NT2/D1 (cell line): Measurements from ENCODE around the gene COL8A1.
"Not testable (repeated sequence)": the region's sequence is repeated elsewhere in the genome, so short reads cannot be mapped to it uniquely, and the experiment has no call there.

Experiments
- DNase-seq: peaks from one replicate; pipeline ENCODE4 v3.0.0-alpha.2; 2011; ENCODE audit warnings: low read depth, low spot score
- H3K27me3 ChIP-seq: 2 replicates; pipeline ENCODE4 v1.6.0; 2011; ENCODE audit warnings: mild to moderate bottlenecking; ENCODE audit not compliant: insufficient read length, insufficient read depth
- H3K36me3 ChIP-seq: 2 replicates; pipeline ENCODE4 v1.6.1; 2011; ENCODE audit warnings: mild to moderate bottlenecking, low read length, mixed read lengths; ENCODE audit not compliant: insufficient read depth, insufficient read length
- H3K4me1 ChIP-seq: 2 replicates; pipeline ENCODE4 v1.5.1; 2011; ENCODE audit not compliant: insufficient read depth, insufficient read length
- H3K4me3 ChIP-seq: 2 replicates; pipeline ENCODE4 v1.5.1; 2011; ENCODE audit warnings: low read depth; ENCODE audit not compliant: insufficient read length
- H3K9ac ChIP-seq: 2 replicates; pipeline ENCODE4 v1.6.0; 2011; ENCODE audit warnings: low read depth; ENCODE audit not compliant: insufficient read length
- H3K9me3 ChIP-seq: 2 replicates; pipeline ENCODE4 v1.5.1; 2011; ENCODE audit warnings: mild to moderate bottlenecking, low read length; ENCODE audit not compliant: insufficient read depth
- SUZ12 ChIP-seq: IDR thresholded peaks from 2 replicates; pipeline ENCODE4 v1.6.1; 2011; ENCODE audit not compliant: insufficient read length, insufficient read depth; ENCODE audit errors: extremely low read depth
- YY1 ChIP-seq: IDR thresholded peaks from 2 replicates; pipeline ENCODE4 v1.6.1; 2011; ENCODE audit not compliant: insufficient read length, insufficient read depth
- ZNF274 ChIP-seq: IDR thresholded peaks from 2 replicates; pipeline ENCODE4 v1.6.1; 2011; ENCODE audit warnings: mild to moderate bottlenecking, low read depth, low read length

The COL8A1 gene

GRCh38 chr3:99833617-99834205, 195.3 kb downstream of the COL8A1 start:
- H3K36me3 ChIP-seq: no peaks in the 10 kb centered on the region
- H3K4me1 ChIP-seq: no peaks in the 10 kb centered on the region
- no peaks in the 10 kb centered on the region for H3K9me3 ChIP-seq
- H3K27me3 ChIP-seq: no peaks in the 10 kb centered on the region
- no peak overlapping the region for H3K4me3 ChIP-seq
- H3K9ac ChIP-seq: no peak overlapping the region
- TF ChIP-seq ZNF274: no peak
- TF ChIP-seq SUZ12: no peak
- TF ChIP-seq YY1: no peak
- no peak for DNase-seq

GRCh38 chr3:99834211-99834957, 196.0 kb downstream of the COL8A1 start:
- Histone ChIP-seq H3K4me1 (no peaks in the 10 kb centered on the region), H3K27me3 (no peaks in the 10 kb centered on the region), H3K9ac (no peak overlapping the region), H3K9me3 (no peaks in the 10 kb centered on the region), H3K4me3 (no peak overlapping the region), H3K36me3 (no peaks in the 10 kb centered on the region)
- TF ChIP-seq ZNF274: no peak
- TF ChIP-seq YY1: no peak
- no peak for TF ChIP-seq SUZ12
- no peak for DNase-seq

- TF ChIP-seq ZNF274 (no peak), YY1 (no peak), SUZ12 (no peak)
- no peak overlapping the region for H3K9ac ChIP-seq
These were observed 198.3 kb downstream of the COL8A1 start for GRCh38 chr3:99836681-99837080.

GRCh38 chr3:99837715-99838114, 199.3 kb downstream of the COL8A1 start:
- Histone ChIP-seq H3K36me3 (no peaks in the 10 kb centered on the region), H3K9ac (no peak overlapping the region), H3K27me3 (no peaks in the 10 kb centered on the region), H3K9me3 (no peaks in the 10 kb centered on the region), H3K4me3 (no peak overlapping the region), H3K4me1 (no peaks in the 10 kb centered on the region)
- no peak for DNase-seq
- TF ChIP-seq SUZ12: no peak

More at GRCh38 chr3:99836681-99837080, 198.3 kb downstream of the COL8A1 start:
- Histone ChIP-seq H3K9me3 (no peaks in the 10 kb centered on the region), H3K27me3 (no peaks in the 10 kb centered on the region), H3K4me3 (no peak overlapping the region), H3K4me1 (no peaks in the 10 kb centered on the region), H3K36me3 (no peaks in the 10 kb centered on the region)
- DNase-seq: no peak

GRCh38 chr3:99838755-99839154, 200.4 kb downstream of the COL8A1 start:
- DNase-seq: no peak

GRCh38 chr3:99839613-99840012, 201.2 kb downstream of the COL8A1 start:
- no peaks in the 10 kb centered on the region for H3K36me3 ChIP-seq
- H3K9ac ChIP-seq: no peak overlapping the region
- no peaks in the 10 kb centered on the region for H3K9me3 ChIP-seq
- no peak for TF ChIP-seq YY1
- no peak for TF ChIP-seq SUZ12
- TF ChIP-seq ZNF274: no peak
- H3K4me1 ChIP-seq: no peaks in the 10 kb centered on the region
- H3K4me3 ChIP-seq: no peak overlapping the region
- DNase-seq: no peak
- H3K27me3 ChIP-seq: no peaks in the 10 kb centered on the region

More at GRCh38 chr3:99838755-99839154, 200.4 kb downstream of the COL8A1 start:
- no peaks in the 10 kb centered on the region for H3K27me3 ChIP-seq
- H3K4me1 ChIP-seq: no peaks in the 10 kb centered on the region
- no peaks in the 10 kb centered on the region for H3K36me3 ChIP-seq
- H3K9ac ChIP-seq: no peak overlapping the region
- no peak overlapping the region for H3K4me3 ChIP-seq
- no peaks in the 10 kb centered on the region for H3K9me3 ChIP-seq
- TF ChIP-seq YY1 (no peak), ZNF274 (no peak), SUZ12 (no peak)

GRCh38 chr3:99841949-99842348, 203.6 kb downstream of the COL8A1 start:
- not testable (repeated sequence) for DNase-seq, H3K36me3 ChIP-seq, H3K9me3 ChIP-seq, H3K4me3 ChIP-seq, H3K4me1 ChIP-seq, H3K9ac ChIP-seq, H3K27me3 ChIP-seq
